HG02571 (cell line): ENCODE measurements around the gene GRK5.

ENCODE experiments used
- ATAC-seq: cut with Tn5 transposase; IDR thresholded peaks from one replicate; pipeline ENCODE4 v1.9.1; 2021; ENCODE audit warnings: mild to moderate bottlenecking, moderate library complexity; ENCODE audit not compliant: unreplicated experiment

GRK5 gene

DNA sequence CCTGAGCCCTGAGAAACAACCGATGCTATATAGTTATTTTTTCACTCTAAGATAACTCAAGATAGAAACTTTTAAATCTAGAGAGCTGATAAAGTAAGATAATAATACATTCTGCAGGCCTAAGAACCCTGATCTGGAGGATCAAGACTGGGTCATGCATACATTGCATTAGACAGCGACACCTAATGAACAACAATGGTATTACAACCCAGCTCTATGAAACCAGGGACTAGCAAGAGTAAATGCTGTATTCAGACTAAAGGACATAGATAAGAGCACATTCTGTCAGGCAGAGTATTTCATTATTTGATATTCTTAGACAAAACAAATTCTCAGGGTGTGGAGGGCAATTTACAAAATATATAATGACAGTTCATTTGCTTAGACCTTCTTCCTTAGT lies 148.6 kb downstream of the GRK5 start:
- no peak for ATAC-seq

DNA sequence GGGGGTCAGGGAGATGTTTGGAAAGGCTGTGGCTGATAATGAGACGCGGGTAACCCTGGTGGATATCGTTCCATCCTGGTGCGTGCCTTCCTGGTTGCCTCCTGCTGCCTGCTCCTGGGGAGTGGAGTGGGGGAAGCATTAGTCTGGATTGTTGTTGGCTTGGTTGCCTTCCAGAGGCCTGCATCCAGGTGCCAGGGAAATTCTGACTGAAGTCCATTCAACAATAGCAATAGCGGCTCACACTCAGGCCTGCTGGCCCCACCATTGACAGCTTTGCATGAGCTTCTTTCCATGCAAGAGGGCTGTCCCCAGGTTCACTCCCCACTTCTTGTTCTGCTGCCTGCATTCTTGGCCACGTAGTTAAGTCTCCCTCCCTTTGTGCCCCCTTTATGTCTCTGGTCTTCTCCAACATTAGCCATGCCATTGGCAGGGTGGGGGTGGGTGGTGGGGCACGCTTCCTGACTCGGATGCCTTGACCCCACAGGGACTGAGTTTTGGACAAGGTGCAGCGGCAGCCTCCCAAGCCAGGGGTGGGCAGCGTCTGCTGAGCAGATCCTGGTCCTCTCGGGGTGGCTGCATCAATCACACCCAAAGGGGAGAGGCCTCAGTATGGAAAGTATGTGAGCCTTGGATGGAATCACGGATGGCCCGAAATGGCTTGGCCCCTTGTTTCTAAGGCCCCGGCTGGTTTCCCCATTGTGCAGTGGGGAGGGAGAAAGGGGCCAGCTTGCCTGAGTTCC lies 150.2 kb downstream of the GRK5 start:
- ATAC-seq = no peak

DNA sequence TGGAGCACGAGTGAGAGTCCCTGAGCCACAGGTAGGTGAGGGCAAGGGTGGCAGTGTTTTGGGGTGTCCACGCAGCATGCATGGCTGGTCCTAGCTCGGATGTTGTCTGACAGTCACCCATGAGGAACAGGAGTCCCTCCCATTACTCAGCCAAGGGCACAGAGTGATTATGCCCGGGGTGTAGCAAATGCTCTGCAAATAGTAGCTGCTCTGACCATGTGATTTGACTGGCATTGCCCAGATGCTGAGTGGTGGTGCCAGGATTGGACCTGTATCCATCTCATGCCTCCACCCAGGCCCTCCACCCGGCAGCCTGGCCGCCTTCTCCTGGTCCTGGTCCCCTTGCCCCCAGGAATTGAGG lies 150.8 kb downstream of the GRK5 start:
- ATAC-seq = no peak

DNA sequence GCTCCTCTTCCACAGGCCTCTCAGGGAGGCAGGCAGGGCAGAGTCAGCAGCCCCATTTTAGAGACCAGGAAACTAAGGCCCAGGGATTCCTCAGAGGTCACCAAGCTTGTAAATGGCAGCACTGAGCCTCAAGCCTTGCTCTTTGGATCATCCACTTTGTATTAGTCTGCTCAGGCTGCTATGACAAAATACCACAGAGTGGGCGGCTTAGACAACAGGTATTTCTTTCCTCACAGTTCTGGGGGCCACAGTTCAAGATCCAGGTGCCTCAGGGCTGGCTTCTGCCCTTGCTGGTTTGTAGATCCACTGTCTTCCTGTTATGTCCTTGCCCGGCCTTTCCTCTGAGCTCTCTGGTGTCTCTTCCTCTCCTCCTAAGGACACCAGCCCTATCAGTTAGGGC lies 151.2 kb downstream of the GRK5 start:
- no peak for ATAC-seq

DNA sequence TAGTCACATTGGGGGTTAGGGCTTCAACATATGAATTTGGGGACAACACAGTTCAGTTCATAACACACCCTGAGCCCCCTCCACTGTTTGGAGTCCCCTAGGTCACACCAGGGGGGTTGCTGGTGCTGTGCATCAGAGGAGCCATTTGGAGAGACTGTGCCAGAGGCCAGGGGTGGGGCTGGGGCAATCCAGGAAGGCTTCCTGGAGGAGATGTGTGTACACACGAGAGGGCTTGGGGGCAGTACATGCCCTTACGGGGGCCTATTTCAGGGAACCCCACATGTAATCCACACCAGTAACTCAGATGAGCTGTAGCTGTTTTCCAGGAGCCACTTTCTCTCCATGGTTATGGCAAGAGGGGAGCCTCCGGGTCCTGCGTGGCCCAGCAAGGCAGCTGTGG lies 151.7 kb downstream of the GRK5 start:
- ATAC-seq = no peak

DNA sequence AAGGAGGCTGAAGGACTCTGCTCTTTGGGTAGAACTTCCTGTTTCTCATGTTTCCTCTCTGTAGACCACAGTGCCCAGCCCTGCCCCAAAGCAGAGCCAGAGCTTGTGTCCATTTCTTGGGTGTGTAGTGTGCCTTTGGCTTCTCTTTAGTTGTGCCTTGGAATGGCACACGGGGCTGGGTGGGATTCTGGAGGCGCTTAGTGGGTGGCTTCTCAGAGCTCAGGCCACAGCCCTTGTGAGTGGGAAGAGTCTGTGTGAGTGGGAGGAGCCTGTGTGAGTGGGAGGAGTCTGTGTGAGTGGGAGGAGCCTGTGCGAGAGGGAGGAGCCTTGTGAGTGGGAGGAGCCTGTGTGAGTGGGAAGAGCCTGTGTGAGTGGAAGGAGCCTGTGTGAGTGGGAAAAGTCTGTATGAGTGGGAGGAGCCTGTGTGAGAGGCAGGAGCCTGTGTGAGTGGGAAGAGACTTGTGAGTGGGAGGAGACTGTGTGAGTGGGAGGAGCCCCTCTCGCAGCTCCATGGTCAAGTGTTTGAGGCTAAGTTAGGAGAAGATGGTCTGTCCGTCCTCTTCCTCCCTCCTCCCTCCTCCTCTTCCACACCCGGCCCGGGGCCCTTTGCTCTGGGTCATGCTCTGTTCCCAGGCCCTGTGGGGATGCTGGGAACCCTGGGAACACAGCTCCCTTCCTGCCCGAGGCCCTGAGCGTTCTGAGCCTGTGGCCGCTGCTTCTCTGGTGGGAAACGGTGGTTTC lies 153.0 kb downstream of the GRK5 start:
- ATAC-seq = no peak

DNA sequence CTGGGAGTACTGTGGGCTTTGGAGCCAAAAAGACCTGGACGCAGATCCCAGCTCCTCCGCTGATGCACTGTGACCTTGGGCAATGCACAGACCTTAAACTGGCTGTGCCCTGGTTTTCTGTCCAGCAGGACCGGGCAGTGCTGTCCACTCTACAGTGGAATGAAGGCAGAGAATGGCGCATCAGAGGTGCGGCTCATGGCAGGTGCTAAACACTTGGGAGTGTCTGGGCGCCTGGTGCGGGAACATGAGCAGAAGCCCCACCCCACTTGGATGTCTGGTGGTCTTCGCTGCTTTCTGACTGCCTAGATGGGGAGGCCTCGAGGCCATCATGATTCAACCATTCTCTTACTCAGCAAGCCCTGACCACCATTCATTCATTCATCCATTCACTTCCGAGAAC lies 153.7 kb downstream of the GRK5 start:
- no peak for ATAC-seq

DNA sequence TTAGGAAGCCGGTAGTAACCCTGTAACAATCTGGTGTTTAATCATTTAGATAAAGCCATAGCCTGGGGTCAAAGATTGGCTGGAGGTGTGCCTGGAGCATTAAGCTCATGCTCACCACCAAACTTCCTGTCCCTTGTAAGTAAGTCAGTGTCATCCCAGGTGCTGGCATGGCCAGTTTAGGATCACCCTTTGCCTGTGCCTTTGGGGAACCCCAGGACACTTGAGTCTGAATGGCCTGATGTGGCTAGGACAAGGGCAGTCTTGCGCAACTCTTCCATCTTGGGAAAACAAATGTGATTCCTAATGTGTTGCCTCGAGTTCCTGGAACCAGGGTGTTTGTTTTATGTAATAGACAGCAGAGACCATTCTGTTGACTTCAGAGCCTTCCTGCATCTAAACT lies 154.8 kb downstream of the GRK5 start:
- ATAC-seq = no peak

DNA sequence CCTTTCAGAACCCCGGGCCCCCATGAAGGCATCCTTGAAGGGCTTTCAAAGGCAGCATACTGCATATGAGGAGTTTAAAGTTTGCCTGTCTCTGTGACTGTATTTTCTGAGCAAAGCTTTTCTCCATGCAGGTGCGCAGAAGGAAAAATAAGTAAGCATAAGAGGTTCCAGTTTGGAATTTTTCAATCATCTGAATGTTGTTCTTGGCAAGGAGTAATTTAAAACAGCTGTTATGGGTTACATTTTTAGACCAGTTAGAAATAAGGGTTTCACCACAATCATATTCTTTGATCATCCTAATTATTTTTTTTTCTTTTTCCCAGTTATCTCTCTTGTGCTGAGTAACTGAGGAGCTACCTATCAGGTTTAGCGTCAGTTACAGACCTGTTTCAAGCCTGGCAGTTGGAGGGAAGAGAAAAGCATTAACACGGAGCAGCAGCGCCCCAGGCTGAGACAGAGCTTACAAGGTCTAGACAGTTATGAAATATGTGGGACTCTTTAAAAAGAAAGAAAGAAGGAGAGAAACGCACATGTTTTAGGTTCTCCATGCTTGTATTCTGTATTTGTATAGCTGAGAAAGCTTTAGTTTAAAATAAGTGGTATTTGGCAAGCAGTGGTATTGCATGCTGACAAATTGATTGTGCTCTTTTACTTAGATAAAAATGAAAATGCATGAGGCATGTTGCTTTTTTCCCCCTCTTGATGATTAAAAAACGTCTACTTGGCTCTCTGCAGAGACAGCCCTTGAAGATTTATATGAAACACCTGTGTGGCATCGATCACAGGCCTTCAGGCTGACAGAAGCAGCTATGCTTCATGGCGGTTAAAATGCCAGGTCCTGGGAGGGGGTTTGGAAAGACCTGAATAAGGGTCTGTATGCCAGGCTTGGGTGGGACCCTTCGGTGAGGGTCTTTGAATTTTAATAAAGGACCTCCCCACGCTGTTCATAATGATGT lies 157.6 kb downstream of the GRK5 start:
- ATAC-seq = no peak

DNA sequence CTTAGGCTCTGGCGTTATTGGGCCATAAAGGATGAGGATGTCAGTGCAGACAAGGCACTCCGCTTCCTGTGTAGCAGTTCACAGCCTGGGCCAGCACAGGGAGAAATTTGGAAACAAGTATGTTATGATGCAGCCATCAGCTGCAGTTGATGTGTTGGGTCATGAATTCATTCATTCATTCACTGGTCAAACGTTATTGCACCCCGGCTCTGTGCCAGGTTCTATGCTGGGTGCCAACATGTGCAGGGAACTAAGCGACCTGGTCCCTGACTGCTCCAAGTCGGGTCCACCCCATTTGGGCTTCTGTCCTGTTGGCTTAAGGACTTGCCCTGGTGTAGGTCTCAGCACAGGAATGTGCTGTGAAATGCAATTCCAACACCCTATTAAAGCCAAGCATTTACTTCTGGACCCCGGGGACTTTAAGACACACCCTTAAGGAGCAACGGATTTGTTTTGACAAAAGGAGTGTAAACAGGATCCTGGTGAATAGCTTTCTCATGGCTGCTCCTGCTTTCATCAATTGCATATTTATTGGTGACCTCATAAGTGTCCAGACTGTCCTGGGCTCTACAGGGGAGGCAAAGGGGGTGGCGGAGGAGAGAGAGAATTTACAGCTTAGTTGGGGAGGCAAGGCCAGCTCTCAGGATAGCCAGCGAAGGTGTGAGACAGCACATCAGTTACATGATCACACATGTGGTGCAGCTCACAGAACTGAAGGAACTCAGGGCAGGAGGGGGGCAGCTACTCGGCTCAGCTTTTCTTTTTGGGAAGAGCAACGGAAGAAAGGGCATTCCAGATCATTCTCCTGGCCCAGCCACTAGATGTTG lies 158.6 kb downstream of the GRK5 start:
- ATAC-seq = no peak

DNA sequence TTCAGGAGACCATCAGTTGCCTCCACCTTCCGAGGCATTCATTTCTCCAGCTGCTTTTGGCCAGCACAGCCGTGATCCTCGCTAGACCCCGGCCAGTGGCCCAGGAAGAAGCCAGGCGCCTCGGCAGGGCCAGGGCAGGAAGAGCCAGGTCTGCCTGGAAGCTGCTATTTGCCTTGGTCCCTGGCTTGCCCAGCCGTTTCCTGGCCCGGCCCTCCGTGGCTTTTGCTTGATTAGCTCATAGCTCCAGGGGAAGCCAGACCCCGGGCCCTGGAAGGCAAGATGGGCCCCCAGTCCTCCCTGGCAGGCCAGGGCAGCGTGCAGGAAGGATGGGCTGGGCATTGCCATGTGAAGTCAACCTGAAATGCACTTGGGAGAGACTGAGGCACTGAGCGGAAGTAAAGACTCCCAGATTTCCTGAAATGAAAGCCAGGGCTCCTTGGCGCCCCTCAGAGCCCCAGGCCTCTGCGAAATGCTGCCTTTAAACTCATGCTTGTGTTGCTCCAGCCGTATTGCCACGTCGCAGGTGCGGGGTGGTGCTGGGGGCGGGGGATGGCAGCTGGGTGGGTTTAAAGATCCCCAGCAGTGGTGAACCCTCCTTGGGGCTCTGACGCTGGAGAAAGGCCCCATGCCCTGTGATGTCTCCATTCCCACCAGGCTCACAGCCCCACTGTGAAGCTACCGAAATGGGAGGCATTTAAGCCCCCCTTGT lies 160.6 kb downstream of the GRK5 start:
- ATAC-seq = no peak

DNA sequence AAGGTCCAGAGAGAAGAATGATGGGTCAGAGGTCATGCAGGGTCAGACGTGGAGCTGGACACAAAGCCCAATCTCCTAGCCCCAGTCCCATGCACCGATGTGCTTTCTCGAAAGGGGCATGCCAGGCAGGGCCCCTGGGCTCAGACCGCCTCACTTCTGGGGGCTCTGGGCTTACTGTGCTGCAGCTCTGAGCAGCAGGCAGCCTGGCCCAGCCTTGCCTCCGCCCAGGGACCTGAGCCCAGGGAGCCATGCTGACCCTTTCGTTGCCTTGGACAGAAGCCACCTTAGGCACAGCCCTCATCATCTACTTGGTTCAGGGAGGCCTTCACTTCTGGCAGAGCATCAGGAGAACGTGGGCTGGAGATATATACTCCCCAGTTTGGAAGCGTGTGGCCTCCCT lies 161.2 kb downstream of the GRK5 start:
- ATAC-seq = no peak

DNA sequence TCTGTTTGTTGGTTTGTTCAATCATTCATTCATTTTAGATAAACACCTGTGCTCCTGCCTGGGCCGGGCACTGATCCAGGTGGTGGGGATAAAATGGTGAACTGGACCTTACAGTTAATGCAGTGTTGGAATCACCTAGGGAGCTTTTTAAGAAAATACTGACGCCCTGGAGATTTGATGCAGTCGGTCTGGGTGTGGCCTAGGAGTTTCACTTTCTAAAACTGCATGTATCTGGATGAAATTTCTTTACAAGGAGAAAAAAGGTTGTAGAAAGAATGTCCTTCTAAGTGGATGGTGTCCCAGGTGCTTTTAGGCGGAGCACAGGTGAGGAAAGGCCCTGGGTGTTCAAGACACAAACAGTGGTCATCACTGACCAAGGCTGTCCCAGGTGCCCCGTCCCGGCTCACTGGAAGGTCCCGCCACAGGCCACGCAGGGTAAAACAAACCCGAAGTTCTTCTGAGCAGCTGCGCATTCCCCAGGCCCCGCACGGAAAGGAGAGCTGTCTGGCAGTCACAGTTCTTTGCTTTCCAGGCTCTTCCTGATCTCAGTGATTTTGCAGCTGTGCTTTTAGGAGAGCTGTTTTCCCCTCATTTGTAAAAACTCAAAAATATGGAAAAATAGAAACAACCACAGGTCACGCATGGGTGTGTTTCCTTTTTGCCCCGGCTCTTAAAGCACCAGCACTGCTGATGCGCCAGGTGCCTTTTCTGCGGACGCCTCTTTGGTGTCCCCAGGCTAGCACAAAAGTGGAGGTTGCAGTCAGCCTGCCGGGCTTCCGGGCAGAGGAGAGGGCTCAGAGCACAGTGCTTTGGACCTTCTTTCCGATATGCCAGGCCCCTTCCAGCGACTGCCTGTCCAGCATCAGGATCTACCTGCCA lies 161.9 kb downstream of the GRK5 start:
- peak; percentile 68 for ATAC-seq

DNA sequence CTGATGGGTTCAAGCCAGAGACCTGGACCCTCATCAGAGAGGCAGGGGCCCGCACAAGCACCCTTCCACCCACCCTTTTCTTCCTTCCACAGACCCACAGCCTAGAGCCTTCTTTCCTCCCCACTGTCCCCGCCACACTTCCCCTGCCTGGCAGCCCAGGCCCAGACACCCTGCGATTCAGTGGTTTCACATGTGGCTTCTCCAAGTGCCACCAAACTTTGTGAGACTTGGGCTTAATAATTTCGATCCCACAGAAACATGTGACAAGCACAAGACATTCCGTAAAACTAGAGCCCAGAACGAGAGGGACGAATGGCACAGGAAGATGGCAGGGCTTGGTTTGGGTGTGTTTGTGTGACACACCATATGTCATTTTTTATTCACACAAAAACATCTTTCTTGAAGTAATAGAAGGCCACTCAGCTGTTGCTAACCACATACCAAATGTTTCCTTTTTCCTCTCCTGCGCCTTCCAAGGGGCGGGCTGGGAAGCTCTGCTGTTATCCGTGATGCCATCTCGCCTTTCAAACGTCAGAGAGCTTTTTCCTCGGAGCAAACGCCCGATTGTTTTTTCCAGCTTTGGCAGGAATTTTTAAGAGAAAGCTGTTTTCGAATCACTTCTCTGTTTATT lies 162.9 kb downstream of the GRK5 start:
- no peak for ATAC-seq

DNA sequence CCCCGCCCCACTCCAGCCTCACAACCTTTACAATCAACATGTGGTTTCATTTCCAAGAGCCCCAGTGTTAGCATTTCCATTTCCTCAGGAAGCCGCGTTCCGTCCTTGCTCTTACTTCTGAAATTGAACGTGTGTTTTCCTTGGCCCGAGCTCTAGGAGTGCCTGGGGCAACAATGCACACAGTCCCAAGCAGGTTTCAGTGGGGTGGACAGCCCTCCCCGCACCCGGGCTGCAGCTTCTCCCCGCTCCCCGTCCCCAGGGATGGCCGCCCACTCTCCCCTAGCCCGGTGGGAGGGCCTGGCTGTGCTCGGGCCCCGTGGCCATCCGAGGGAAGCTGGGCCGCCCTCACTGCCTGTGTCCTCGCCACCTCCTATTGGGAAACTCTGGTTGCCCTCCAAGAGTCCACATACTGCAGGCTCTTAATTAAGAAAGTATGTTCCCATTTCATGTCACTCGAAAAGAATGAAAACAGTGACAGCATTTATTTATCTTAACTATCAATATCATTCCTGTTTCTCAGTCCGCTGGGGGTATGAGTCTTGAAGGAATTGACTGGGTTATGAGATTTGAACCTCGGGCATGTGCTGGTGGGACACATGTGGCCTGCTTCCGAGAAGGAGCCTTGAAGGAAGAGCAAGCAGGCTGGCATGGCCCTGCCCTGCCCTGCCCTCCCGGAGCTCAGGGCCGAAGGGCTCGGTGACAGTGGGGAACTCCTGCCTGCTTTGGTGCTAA lies 163.8 kb downstream of the GRK5 start:
- ATAC-seq = no peak

DNA sequence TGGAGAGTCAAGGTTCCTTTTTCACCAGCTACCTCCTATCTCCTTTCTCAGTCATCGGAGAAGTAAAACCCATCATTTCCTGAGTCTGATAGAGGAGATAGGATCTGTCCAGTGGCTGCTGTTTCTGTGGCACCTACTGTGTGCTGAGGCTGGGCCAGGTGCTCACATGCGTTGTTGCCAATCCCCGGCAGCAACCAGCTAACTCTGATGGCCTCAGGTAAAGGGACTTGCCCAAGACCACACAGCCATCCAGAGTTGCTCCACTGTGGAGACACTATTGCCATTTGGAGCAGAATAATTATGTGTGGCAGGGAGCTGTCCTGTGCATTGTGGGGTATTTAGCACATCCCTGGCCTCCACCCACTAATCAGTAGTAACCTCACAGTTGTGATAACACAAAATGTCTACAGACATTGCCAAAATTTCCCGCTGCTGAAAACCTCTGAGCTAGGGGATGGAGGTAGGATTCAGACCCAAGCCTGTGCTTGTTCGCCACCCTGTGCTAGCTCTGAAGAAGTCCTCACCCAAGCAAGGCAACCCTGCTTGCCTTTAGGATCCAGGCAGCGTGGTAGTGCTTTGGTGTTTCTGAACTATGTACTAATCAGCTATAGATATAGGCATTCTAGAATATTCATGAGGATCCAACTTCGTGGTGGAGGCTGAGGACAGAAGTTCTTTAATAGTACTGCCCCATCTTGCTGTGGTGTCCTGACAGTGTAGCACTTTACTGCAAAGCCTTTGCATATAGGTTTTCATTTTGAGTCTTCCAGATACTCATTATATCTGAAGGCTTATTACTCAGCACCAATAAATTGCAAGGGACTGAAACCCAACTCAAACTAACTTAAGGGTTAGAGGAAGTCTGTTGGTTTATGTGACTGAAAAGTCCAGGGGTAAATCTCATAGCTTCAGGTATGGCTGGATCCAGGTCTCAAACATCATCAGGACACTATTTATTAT lies 164.6 kb downstream of the GRK5 start:
- ATAC-seq = no peak
